Mesothelial cell of epicardium (in vitro differentiated cells): ENCODE results near the gene CDC20B. TPM values are rescaled to one million over a fixed set of nuclear protein-coding genes. Genes with fewer than 3 reads are reported as not detected.

Experiments used
- DNase-seq, 2 experiments: peaks; one replicate each; pipeline ENCODE4 v3.0.0; 2021; ENCODE audit warnings: low spot score in 2 of 2; ENCODE audit not compliant: unreplicated experiment in 2 of 2
- H3K27ac Mint-ChIP-seq: 2 replicates; pipeline ENCODE4 v1.8.0; 2021; ENCODE audit warnings: mixed read lengths
- H3K27me3 Mint-ChIP-seq: 2 replicates; pipeline ENCODE4 v1.8.0; 2021; ENCODE audit warnings: low read depth, mixed read lengths
- H3K36me3 Mint-ChIP-seq: 2 replicates; pipeline ENCODE4 v1.8.0; 2021; ENCODE audit warnings: mixed read lengths
- H3K4me1 Mint-ChIP-seq: 2 replicates; pipeline ENCODE4 v1.8.0; 2021; ENCODE audit warnings: mixed read lengths
- H3K4me3 Mint-ChIP-seq: 2 replicates; pipeline ENCODE4 v1.8.0; 2021; ENCODE audit warnings: mild to moderate bottlenecking, moderate library complexity, mixed read lengths
- H3K9me3 Mint-ChIP-seq: 2 replicates; pipeline ENCODE4 v1.8.0; 2021; ENCODE audit warnings: mixed read lengths
- total RNA-seq: library from RNA; stranded (reverse); gene quantifications from 3 replicates; pipeline ENCODE4 v1.2.1, GENCODE V29; 2021
- TF ChIP-seq, protein P1 (sequence below): fragments of 200-600 bp; sonication (generic); IDR thresholded peaks from one replicate; pipeline ENCODE4 v1.5.0; 2021; ENCODE audit warnings: antibody characterized with exemption; ENCODE audit not compliant: unreplicated experiment

Gene CDC20B
- total RNA-seq, 1 donor from 2014 or later = 0.09 TPM

DNA sequence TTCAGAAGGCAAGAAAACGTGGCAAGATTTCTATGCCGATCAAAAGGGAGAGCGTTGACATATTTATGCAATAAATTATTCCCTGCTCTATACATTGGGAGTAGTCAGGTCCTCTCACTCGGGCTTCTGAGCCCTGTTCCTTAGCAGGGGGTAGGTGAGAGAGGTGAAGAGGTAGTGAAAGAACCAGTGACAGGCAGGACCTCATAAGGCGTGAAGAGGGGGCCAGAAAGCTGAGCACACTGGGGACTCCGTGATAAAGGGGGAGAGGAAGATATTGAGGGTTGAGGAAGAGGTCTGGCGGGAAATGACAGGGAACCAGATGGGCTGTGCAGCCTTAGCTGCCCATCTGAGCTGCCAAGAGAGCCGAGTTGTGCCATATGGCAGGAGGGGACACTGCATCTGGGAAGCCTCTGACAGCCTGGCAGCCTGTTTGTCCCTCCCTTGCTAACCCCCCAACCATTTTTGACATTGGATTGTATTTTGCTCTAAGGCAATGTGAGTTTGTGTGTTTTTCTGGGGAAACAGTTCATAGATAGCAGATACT, 782 bp upstream of the CDC20B start:
- no peak for DNase-seq
- H3K36me3 Mint-ChIP-seq = no peaks in the 10 kb centered on the region
- TF ChIP-seq, protein P1, sequence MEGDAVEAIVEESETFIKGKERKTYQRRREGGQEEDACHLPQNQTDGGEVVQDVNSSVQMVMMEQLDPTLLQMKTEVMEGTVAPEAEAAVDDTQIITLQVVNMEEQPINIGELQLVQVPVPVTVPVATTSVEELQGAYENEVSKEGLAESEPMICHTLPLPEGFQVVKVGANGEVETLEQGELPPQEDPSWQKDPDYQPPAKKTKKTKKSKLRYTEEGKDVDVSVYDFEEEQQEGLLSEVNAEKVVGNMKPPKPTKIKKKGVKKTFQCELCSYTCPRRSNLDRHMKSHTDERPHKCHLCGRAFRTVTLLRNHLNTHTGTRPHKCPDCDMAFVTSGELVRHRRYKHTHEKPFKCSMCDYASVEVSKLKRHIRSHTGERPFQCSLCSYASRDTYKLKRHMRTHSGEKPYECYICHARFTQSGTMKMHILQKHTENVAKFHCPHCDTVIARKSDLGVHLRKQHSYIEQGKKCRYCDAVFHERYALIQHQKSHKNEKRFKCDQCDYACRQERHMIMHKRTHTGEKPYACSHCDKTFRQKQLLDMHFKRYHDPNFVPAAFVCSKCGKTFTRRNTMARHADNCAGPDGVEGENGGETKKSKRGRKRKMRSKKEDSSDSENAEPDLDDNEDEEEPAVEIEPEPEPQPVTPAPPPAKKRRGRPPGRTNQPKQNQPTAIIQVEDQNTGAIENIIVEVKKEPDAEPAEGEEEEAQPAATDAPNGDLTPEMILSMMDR = no peak
- H3K27me3 Mint-ChIP-seq = peaks cover 74% of the 10 kb centered on the region
- no peak overlapping the region for H3K27ac Mint-ChIP-seq
- H3K9me3 Mint-ChIP-seq = no peaks in the 10 kb centered on the region
- peaks cover 24% of the 10 kb centered on the region for H3K4me1 Mint-ChIP-seq
- H3K4me3 Mint-ChIP-seq = peak overlapping the region; percentile 69

DNA sequence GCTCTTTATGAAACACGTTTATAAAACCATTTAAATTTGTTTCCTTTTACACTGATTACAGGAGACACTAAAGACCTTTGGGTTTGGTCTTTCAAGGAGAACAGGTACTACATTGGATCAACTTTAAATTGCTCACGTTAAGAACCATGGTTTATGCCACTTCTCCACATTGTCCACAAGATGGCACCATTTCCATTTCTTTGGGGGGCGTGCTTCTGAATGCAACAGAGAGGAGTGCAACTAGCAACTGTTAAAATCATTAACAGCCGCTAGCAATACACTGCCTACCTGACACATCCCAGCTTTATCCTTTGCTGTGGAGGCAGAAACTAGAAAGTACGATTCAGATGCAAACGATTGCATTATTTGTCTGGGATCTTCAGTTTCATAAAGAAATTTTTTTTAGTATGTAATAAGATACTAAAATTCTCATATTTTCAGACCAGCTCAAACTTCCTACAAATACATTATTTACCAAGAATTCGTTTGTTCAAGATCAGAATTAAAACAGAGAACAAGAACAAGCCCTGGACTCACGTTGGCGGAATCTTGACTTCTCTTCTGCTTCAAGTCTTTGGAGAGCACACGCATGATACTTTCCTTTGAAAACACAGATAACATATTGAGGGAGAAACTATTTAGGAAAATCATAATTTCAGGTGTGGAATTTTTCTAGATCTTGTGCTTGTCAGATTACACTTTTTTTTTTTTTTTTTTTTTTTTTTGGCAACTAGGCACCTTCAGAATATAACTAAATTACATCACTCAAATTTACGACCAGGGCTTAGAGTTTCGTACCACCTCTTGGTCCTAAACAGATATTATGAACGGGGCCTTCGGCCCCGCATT, 702 bp downstream of the CDC20B start:
- Mint-ChIP-seq H3K27ac (no peak overlapping the region), H3K27me3 (peaks cover 60% of the 10 kb centered on the region), H3K4me3 (peak overlapping the region; percentile 74), H3K36me3 (no peaks in the 10 kb centered on the region), H3K4me1 (peaks cover 24% of the 10 kb centered on the region), H3K9me3 (no peaks in the 10 kb centered on the region)
- DNase-seq = peak in 1 of 2 experiments; percentile 59
- TF ChIP-seq, protein P1 = peak; percentile 75

DNA sequence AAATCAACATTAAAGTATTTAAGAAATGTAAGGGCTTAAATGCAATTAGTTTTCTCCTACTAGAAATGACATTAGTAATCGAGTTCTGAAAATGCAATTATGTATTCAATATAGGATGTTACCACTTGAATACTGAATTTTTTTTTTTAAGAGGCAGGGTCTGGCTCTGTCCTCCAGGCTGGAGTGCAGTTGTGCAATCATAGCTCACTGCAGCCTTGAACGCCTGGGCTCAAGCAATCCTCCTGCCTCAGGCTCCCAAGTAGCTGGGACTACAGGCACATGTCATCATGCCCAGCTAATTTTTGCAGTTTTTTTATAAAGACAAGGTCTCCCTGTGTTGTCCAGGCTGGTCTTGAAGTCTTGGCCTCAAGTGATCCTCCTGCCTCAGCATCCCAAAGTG, 1.5 kb downstream of the CDC20B start:
- Mint-ChIP-seq H3K4me3 (no peak overlapping the region), H3K27ac (no peak overlapping the region), H3K4me1 (peaks cover 20% of the 10 kb centered on the region), H3K36me3 (peaks cover under 1% of the 10 kb centered on the region), H3K9me3 (no peaks in the 10 kb centered on the region), H3K27me3 (peaks cover 52% of the 10 kb centered on the region)
- TF ChIP-seq, protein P1 = no peak
- no peak for DNase-seq

DNA sequence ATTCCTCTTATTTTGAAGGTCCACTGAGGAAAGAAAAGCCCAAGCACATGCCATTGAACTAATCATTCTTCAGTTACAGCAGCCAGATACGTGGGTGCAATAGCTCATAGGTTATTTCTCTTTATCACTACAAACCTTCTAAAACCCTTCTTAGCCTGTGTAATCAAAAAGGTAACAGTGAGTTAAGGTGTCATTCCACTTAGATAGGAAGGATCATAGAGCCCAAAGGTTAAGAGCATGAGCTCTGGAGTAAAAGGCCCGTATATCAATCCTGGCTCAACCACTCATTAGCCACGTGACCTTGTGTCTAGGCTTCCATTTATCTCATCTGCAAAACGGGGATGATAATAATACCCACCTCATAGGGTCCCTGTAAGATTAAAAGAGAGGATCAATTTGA, 10.3 kb downstream of the CDC20B start:
- Mint-ChIP-seq H3K27me3 (no peaks in the 10 kb centered on the region), H3K9me3 (no peaks in the 10 kb centered on the region), H3K4me1 (peaks cover 10% of the 10 kb centered on the region), H3K27ac (no peak overlapping the region), H3K36me3 (peaks cover 18% of the 10 kb centered on the region), H3K4me3 (no peak overlapping the region)
- DNase-seq = no peak
- TF ChIP-seq, protein P1 = no peak

DNA sequence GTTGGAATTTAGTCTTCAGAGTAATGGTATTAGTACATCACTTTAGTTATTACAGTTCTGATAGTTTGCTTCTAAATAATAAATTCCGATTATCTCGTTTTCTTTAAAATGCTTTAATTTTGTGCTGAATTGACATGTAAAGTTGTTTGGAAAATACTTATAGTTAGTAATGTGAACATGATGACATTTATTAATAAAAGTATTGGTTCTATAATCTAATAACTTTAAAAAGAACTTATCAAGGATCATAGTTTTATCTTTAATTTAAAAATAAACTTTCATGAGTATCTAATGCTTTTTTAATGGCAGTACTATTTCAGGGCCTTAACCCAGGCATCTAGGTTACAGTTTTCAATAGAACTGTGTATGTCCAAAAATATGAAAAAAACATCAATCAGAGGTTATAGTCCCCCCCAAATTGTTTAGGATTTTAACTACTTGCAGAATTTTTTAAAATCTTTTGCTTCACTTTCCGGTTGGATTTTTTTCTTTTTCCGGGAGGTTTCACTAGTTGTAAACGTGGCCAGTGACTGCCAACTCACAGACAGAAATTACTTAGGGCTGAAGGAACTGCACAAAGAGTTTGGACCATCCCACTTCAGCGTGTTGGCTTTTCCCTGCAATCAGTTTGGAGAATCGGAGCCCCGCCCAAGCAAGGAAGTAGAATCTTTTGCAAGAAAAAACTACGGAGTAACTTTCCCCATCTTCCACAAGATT, 12.3 kb downstream of the CDC20B start:
- Mint-ChIP-seq H3K9me3 (no peaks in the 10 kb centered on the region), H3K27ac (peak overlapping the region; percentile 95), H3K4me1 (peaks cover 10% of the 10 kb centered on the region), H3K4me3 (peak overlapping the region; percentile 93), H3K36me3 (peaks cover 14% of the 10 kb centered on the region), H3K27me3 (peaks cover 6% of the 10 kb centered on the region)
- DNase-seq = peak in 1 of 2 experiments; percentile 45
- TF ChIP-seq, protein P1 = no peak
